Left ventricle myocardium inferior (tissue), 1 donor: Measurements from ENCODE around the gene HNRNPLL. TPM values are rescaled to one million over a fixed set of nuclear protein-coding genes. Genes with fewer than 3 reads are reported as not detected.

ENCODE experiments used
- DNase-seq: peaks from one replicate; pipeline ENCODE4 v3.0.0-alpha.2; 2020
- H3K27ac ChIP-seq: fragments of 200-600 bp; replicated peaks from 2 replicates; pipeline ENCODE4 v1.8.0; 2021
- H3K27me3 ChIP-seq: fragments of 200-600 bp; 2 replicates; pipeline ENCODE4 v1.8.0; 2021; ENCODE audit warnings: low read depth
- H3K36me3 ChIP-seq: fragments of 200-600 bp; 2 replicates; pipeline ENCODE4 v1.8.0; 2021
- H3K4me1 ChIP-seq: fragments of 200-600 bp; 2 replicates; pipeline ENCODE4 v1.8.0; 2021
- H3K4me3 ChIP-seq: fragments of 200-600 bp; 2 replicates; pipeline ENCODE4 v1.8.0; 2021; ENCODE audit warnings: mild to moderate bottlenecking, moderate library complexity
- H3K9me3 ChIP-seq: fragments of 200-600 bp; replicated peaks from 2 replicates; pipeline ENCODE4 v1.8.0; 2021
- CTCF ChIP-seq: fragments of 200-600 bp; IDR thresholded peaks from 2 replicates; pipeline ENCODE4 v1.8.0; 2021; ENCODE audit warnings: antibody characterized with exemption, mild to moderate bottlenecking, borderline replicate concordance
- intact Hi-C: fragments of 100-400 bp; cut with micrococcal nuclease; formaldehyde crosslinking; loops from one replicate; pipeline ENCODE4 v1.11.0; 2022
- total RNA-seq: library from RNA; stranded (reverse); fragmentation: NEBNext Ultra II Directional; extraction: Animal tissue kit (Norgen Biotek cat#: 25700); gene quantifications from one replicate; pipeline ENCODE4 v1.2.1, GENCODE V29; 2021
- donor health status: DM: no; HTN: yes; CAD: no; lungs with severe emphysema.

HNRNPLL gene
- total RNA-seq, 1 donor from 2014 or later = 26.3 TPM

GRCh38 chr2:38596229-38596628 lies 6.5 kb downstream of the HNRNPLL start:
- Histone ChIP-seq H3K27ac (peak overlapping the region; percentile 98), H3K9me3 (no peaks in the 10 kb centered on the region), H3K4me3 (no peak overlapping the region), H3K4me1 (peaks cover 99% of the 10 kb centered on the region), H3K27me3 (no peaks in the 10 kb centered on the region), H3K36me3 (no peaks in the 10 kb centered on the region)
- intact Hi-C loops = no loop called here
- TF ChIP-seq CTCF = no peak
- DNase-seq = no peak

GRCh38 chr2:38592951-38593350 lies 9.8 kb downstream of the HNRNPLL start:
- Histone ChIP-seq H3K4me1 (peaks cover 97% of the 10 kb centered on the region), H3K27ac (no peak overlapping the region), H3K4me3 (no peak overlapping the region), H3K36me3 (no peaks in the 10 kb centered on the region), H3K27me3 (no peaks in the 10 kb centered on the region), H3K9me3 (no peaks in the 10 kb centered on the region)
- intact Hi-C loops = no loop called here
- no peak for TF ChIP-seq CTCF
- no peak for DNase-seq

- intact Hi-C loops = no loop called here
- no peak for DNase-seq
- H3K36me3 ChIP-seq = no peaks in the 10 kb centered on the region
- no peak for TF ChIP-seq CTCF
- peak overlapping the region; percentile 20 for H3K4me3 ChIP-seq
- H3K27ac ChIP-seq = peak overlapping the region; percentile 77
- no peaks in the 10 kb centered on the region for H3K9me3 ChIP-seq
- H3K27me3 ChIP-seq = no peaks in the 10 kb centered on the region
- H3K4me1 ChIP-seq = peaks cover 96% of the 10 kb centered on the region
These were observed 11.6 kb downstream of the HNRNPLL start for GRCh38 chr2:38591152-38591551.

GRCh38 chr2:38590053-38590452 lies 12.7 kb downstream of the HNRNPLL start:
- Histone ChIP-seq H3K4me1 (peaks cover 97% of the 10 kb centered on the region), H3K4me3 (no peak overlapping the region), H3K36me3 (peaks cover 6% of the 10 kb centered on the region), H3K27me3 (no peaks in the 10 kb centered on the region), H3K9me3 (no peaks in the 10 kb centered on the region), H3K27ac (peak overlapping the region; percentile 77)
- intact Hi-C loops = no loop called here
- TF ChIP-seq CTCF = peak; percentile 25
- DNase-seq = no peak

- TF ChIP-seq CTCF = no peak
- H3K4me3 ChIP-seq = no peak overlapping the region
- no peaks in the 10 kb centered on the region for H3K9me3 ChIP-seq
- H3K36me3 ChIP-seq = peaks cover 24% of the 10 kb centered on the region
- no peak overlapping the region for H3K27ac ChIP-seq
- peaks cover 70% of the 10 kb centered on the region for H3K4me1 ChIP-seq
- H3K27me3 ChIP-seq = no peaks in the 10 kb centered on the region
- no peak for DNase-seq
- intact Hi-C loops = no loop called here
These were observed 15.8 kb downstream of the HNRNPLL start for GRCh38 chr2:38586931-38587330.

GRCh38 chr2:38584881-38585280 lies 17.8 kb downstream of the HNRNPLL start:
- H3K9me3 ChIP-seq = no peaks in the 10 kb centered on the region
- no peak overlapping the region for H3K27ac ChIP-seq
- intact Hi-C loops = no loop called here
- H3K4me1 ChIP-seq = peaks cover 56% of the 10 kb centered on the region
- H3K4me3 ChIP-seq = no peak overlapping the region
- H3K36me3 ChIP-seq = peaks cover 32% of the 10 kb centered on the region
- no peaks in the 10 kb centered on the region for H3K27me3 ChIP-seq
- TF ChIP-seq CTCF = no peak
- DNase-seq = no peak
